GM19395 (cell line): ENCODE data around the gene SLC8A3.
"Not testable (repeated sequence)": the region's sequence is repeated elsewhere in the genome, so short reads cannot be mapped to it uniquely, and the experiment has no call there.

ENCODE experiments used
- ATAC-seq: cut with Tn5 transposase; IDR thresholded peaks from one replicate; pipeline ENCODE4 v1.9.1; 2021; ENCODE audit warnings: mild to moderate bottlenecking, moderate library complexity; ENCODE audit not compliant: unreplicated experiment

Gene SLC8A3, protein sequence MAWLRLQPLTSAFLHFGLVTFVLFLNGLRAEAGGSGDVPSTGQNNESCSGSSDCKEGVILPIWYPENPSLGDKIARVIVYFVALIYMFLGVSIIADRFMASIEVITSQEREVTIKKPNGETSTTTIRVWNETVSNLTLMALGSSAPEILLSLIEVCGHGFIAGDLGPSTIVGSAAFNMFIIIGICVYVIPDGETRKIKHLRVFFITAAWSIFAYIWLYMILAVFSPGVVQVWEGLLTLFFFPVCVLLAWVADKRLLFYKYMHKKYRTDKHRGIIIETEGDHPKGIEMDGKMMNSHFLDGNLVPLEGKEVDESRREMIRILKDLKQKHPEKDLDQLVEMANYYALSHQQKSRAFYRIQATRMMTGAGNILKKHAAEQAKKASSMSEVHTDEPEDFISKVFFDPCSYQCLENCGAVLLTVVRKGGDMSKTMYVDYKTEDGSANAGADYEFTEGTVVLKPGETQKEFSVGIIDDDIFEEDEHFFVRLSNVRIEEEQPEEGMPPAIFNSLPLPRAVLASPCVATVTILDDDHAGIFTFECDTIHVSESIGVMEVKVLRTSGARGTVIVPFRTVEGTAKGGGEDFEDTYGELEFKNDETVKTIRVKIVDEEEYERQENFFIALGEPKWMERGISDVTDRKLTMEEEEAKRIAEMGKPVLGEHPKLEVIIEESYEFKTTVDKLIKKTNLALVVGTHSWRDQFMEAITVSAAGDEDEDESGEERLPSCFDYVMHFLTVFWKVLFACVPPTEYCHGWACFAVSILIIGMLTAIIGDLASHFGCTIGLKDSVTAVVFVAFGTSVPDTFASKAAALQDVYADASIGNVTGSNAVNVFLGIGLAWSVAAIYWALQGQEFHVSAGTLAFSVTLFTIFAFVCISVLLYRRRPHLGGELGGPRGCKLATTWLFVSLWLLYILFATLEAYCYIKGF

GRCh38 chr14:70188659-70189455 lies at the start of gene SLC8A3:
Gene SLC8A3 (minus strand): TSS chr14:70188951. CDS start chr14:70168422, 20,529 bp downstream.
- no peak for ATAC-seq

- ATAC-seq, result no peak
Measured at GRCh38 chr14:70237710-70238109, 49.0 kb upstream of the SLC8A3 start.

GRCh38 chr14:70234066-70234950 lies 45.6 kb upstream of the SLC8A3 start:
- ATAC-seq, result no peak

DNA sequence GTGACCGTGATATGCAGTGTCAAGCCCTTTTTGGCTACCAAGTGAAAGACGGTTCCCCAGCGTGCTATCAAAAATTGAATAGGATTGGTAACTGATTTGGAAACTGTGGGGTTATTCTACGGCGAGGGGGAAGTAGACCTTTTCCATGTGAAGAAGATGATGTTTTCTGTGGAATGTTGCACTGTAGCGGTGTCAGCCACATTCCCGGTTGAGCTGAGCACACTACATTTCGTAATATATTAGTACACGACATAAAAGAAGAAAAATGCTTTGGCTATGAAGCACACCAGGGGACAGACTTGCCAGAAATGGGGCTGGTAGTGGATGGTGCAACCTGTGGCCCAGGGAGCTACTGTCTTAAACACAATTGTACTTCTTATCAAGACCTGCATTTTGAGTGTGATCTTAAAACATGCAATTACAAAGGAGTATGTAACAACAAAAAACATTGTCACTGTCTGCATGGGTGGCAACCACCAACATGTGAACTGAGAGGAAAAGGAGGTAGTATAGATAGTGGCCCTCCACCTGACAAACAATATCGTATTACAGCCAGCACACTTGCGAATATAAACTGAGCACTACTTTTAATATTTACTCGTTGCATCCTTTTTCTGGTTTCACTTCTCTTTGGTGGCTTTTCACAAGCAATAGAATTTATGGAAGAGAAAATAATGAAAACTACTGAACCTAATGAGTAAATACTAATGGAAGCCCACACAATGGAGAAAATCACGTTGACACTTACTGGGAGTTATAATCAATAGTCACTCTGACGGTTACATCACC lies 43.2 kb upstream of the SLC8A3 start:
- not testable (repeated sequence) for ATAC-seq

DNA sequence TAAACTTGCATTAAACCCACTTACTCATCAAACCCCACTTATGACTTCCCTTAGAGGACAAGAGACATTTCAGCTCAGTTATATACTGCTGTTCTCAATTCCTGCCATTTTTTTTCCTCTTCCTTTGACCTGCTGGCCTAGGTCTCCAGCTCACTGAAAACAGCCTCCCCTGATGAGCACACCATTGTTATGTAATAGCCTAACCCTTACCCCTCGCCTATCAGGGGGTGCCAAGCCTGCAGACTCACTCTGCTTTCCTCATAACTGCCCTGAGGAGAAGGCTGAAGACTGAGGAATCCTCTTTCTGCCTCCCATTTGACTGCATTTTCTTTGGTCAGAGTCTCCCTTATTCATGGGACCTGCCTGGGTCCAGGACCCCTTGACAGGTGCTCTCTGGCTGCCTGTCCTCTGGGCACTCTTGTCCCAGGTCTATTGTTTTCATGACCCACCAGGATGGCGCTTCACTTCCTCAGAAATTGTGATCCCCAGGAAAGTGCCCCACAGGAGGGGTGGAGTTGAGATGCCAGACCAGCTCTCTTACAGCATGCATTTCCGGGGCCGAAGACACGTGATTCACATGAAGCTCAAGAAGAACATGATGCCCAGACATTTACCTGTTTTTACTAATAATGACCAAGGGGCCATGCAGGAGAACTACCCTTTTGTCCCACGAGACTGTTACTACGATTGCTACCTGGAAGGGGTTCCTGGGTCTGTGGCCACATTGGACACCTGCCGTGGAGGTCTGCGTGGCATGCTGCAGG lies 41.3 kb upstream of the SLC8A3 start:
- ATAC-seq, result not testable (repeated sequence)

GRCh38 chr14:70213721-70214282 lies 25.1 kb upstream of the SLC8A3 start:
- ATAC-seq, result no peak

- no peak for ATAC-seq
Measured at GRCh38 chr14:70212752-70213151, 24.0 kb upstream of the SLC8A3 start.

DNA sequence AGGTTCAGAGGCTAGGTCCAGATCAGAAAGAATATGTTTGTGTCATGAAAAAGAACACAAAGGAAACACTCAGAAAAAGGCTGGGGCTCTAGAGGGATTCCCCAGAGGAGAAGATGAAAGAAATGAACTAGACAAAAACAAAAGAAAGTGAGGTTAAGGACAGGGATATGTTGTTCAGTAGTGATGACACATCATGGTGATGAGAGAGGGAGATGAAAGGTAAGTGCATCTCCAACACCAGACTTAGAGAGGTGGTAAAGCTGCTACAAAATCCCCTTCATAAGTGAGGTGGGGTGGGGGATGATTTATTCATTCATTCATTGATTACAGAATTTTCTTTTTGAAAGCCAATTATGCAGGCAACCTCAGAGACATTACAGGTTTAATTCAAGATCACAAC lies 19.6 kb upstream of the SLC8A3 start:
- no peak for ATAC-seq

GRCh38 chr14:70203686-70204085 lies 14.9 kb upstream of the SLC8A3 start:
- ATAC-seq, result no peak

DNA sequence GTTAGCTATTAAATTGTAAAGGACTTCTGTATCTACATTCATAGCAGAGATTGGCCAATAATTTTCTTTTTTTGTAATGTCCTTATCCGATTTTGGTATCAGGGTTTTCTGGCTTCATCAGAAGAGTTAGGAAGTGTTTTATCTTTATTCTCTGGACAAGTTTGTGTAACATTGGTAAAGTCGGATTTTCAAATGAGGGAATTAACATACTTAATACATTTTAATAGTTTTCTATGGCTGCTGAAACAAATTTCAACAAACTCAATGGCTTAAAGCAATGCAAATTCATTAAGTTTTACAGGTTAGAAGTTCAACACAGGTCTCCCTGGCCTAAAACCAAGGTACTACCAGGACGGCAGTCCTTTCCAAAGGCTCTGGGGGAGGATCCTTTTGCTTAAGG lies 13.2 kb upstream of the SLC8A3 start:
- no peak for ATAC-seq

- ATAC-seq, result no peak
Measured at GRCh38 chr14:70193396-70193795, 4.6 kb upstream of the SLC8A3 start.

DNA sequence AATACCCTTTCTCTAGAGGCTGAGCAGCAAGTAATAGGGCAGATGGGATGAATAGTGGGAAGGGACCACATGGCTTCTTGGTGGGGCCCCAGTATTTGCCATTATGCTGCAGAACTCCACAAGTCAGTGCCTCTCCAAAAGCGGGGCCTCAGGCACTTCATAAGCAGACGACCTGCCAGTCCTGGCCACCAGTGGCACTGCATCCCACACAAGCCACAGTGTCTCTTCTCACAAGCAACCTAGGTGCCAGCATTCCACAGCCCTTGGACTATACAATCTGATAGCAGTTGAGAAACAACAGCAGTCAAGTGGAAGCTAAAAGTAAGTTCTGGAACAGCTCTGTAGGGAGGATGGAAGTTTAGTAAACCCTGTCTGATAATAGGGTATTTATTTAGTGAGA lies 4.2 kb upstream of the SLC8A3 start:
- no peak for ATAC-seq

GRCh38 chr14:70190156-70190555 lies 1.4 kb upstream of the SLC8A3 start:
- ATAC-seq, result no peak

DNA sequence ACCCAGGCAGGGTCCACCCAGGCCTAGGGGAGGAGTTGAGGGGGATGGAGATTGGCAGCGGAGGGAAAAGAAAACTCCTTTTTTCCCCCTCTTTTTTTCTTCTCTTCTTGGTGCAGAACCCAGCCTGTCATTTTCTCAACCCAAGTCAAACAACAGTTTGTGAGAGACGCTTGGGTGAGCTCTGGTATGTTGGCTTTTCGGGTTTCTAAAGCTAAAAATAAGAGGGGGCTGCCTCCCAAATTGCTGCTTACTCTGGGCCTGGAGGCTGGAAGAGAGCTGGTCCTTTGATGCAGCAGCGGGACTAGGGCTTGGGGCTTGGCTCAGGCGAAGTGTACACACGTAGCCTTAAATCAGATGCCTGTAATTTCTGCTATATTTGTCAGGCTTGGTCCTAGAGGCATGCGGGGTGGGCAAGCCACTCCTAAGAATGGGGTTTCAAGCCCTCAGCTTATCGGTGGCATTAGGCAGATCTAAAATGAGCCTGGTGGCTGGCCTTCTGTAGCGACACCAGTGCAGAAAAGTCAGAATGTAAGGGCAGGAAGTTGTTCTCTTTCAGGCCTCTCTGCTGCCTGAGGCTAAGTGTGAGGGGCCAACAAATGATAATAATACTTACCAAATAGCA lies 816 bp upstream of the SLC8A3 start:
- ATAC-seq, result no peak

DNA sequence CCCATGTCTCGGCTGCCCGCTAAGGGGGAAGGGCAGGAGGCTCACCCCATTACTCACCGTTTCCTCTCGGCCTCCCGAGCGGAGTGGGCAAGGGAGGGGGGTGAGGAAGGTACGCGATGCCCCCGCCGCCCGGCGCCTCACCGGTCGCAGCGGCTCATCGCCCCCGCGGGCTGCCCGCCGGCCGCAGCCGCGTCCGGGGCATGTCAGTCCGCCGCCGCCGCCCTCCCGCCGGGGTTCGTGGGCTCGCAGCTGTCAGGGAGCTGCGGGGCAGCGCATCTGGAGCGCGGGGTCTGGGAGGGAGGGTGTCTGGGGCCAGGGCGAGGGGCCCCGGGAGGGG lies 461 bp downstream of the SLC8A3 start:
- no peak for ATAC-seq

- ATAC-seq, result no peak
Measured at GRCh38 chr14:70186900-70187451, 1.8 kb downstream of the SLC8A3 start.

GRCh38 chr14:70183991-70184390 lies 4.8 kb downstream of the SLC8A3 start:
- ATAC-seq, result peak; percentile 65

GRCh38 chr14:70181276-70181675 lies 7.5 kb downstream of the SLC8A3 start:
- ATAC-seq, result no peak
